H7 (cell line): ENCODE measurements around the gene LRRC71. TPM values are rescaled to one million over a fixed set of nuclear protein-coding genes. Genes with fewer than 3 reads are reported as not detected.

Experiments used
- DNase-seq: peaks from one replicate; pipeline ENCODE4 v3.0.0; 2012
- H3K27me3 ChIP-seq: 2 replicates; pipeline ENCODE4 v1.6.0; 2011; ENCODE audit warnings: mild to moderate bottlenecking, low read length; ENCODE audit not compliant: control insufficient read depth, insufficient read depth
- H3K36me3 ChIP-seq: replicated peaks from 2 replicates; pipeline ENCODE4 v1.5.1; 2011; ENCODE audit warnings: low read length; ENCODE audit not compliant: control insufficient read depth, insufficient read depth
- H3K4me3 ChIP-seq: 2 replicates; pipeline ENCODE4 v1.5.1; 2011; ENCODE audit warnings: low read depth, mild to moderate bottlenecking, control low read depth, low read length, moderate library complexity; ENCODE audit not compliant: insufficient read depth
- total RNA-seq: library from RNA; depleted of rRNA; stranded (reverse); fragments of >200 nt; shearing (Covaris generic); gene quantifications from 2 replicates; pipeline ENCODE4 v1.2.3, GENCODE V29; 2014

LRRC71 gene
- total RNA-seq, 1 experiment from 2014 or later: not detected

DNA sequence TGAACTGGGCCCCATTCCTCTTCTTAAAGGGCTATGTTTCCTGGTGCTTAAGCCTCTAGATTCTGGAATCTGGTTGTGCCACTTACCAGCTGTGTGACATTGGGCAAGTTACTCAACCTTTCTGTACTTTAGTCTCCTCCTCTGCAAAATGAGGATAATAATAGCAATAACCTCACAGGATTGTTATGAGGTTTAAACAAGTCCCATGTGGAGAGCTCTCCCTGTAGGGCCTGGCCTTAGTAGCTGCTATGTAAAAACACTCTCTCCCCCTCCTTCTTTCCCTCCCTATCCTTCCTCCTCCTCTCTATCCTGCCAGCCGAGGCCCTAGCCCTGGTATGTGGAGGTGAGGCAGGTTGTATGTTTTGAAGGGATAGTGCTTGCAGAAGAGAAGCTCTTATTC, 35.1 kb upstream of the LRRC71 start:
- H3K36me3 ChIP-seq: no peaks in the 10 kb centered on the region
- no peak for DNase-seq
- H3K27me3 ChIP-seq: peaks cover 24% of the 10 kb centered on the region
- H3K4me3 ChIP-seq: no peak overlapping the region

GRCh38 chr1:156885880-156886355, 34.5 kb upstream of the LRRC71 start:
- peaks cover 24% of the 10 kb centered on the region for H3K27me3 ChIP-seq
- no peak for DNase-seq
- H3K36me3 ChIP-seq: no peaks in the 10 kb centered on the region
- H3K4me3 ChIP-seq: no peak overlapping the region

- peak; percentile 62 for DNase-seq
- no peak overlapping the region for H3K4me3 ChIP-seq
- peaks cover 31% of the 10 kb centered on the region for H3K27me3 ChIP-seq
- H3K36me3 ChIP-seq: no peaks in the 10 kb centered on the region
Observed at GRCh38 chr1:156886583-156887281, 33.7 kb upstream of the LRRC71 start.

GRCh38 chr1:156887317-156887716, 33.1 kb upstream of the LRRC71 start:
- Histone ChIP-seq H3K27me3 (peaks cover 35% of the 10 kb centered on the region), H3K4me3 (peak overlapping the region; percentile 4; the same call in 1 of the 2 replicates), H3K36me3 (no peaks in the 10 kb centered on the region)
- peak; percentile 68 for DNase-seq

DNA sequence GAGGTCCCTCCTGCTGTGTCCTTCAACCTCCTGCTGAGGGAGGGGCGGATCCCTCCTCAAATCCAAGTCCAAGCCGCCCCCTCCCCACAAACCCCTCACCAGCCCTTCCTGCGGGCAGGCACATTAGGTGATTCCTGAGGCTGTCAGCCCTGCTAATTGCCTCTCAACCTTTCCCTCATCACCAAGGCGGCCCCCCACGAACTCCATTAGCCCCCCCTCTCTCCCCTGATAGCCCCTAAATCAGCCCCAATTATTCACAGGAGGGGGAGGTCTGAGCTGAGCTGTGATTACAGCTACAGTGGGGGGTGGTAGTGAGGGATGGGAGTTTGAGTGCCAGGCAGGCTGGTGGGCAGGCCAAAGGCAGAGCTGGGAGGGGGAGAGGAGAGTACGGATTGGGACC, 32.7 kb upstream of the LRRC71 start:
- Histone ChIP-seq H3K27me3 (peaks cover 39% of the 10 kb centered on the region), H3K4me3 (no peak overlapping the region), H3K36me3 (no peaks in the 10 kb centered on the region)
- DNase-seq: no peak

- Histone ChIP-seq H3K36me3 (no peaks in the 10 kb centered on the region), H3K27me3 (peaks cover 50% of the 10 kb centered on the region), H3K4me3 (no peak overlapping the region)
- peak; percentile 91 for DNase-seq
Observed at GRCh38 chr1:156889802-156890580, 30.4 kb upstream of the LRRC71 start.

DNA sequence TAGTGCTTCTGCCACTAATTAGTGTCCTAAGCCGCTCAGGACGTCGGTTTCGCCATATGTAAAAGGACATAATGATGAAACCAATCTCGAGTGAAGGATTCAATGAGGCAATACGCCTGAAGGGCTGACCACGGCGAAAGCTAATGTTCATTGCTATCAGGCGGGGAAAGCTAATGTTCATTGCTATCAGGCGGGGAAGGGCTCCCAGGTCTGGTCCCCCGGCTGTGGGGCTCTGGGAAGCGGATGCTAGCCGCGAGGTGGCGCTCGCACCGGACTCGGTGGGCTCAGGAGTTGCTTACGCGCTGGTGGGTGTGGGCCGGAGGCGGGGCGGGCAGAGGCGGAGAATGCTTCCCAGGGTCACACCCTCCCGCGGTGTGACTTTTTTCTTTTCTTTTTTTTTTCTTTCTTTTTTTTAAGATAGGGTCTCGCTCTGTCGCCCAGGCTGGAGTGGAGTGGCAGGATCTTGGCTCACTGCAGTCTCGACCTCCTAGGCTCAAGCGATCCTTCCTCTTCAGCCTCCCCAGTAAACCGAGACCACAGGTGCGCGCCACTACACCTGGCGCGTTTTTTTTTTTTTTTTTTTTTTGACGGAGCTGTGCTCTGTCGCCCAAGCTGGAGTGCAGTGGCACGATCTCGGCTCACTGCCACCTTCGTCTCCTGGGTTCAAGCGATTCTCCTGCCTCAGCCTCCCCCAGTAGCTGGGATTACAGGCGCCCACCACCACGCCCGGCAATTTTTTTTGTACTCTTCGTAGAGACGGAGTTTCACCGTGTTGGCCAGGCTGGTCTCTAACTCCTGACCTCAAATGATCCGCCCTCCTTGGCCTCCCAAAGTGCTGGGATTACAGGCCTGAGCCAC, 28.0 kb upstream of the LRRC71 start:
- peaks cover 39% of the 10 kb centered on the region for H3K27me3 ChIP-seq

GRCh38 chr1:156893048-156893953, 27.1 kb upstream of the LRRC71 start, which contains the start of gene PEAR1:
TSS of gene PEAR1 (plus strand) at chr1:156893718. CDS start at chr1:156903927, 10,209 bp downstream.
- Histone ChIP-seq H3K27me3 (peaks cover 37% of the 10 kb centered on the region), H3K36me3 (no peaks in the 10 kb centered on the region), H3K4me3 (peak within 1 kb of the TSS; percentile 46)
- DNase-seq: peak; percentile 92

More for the DNA sequence above, 28.0 kb upstream of the LRRC71 start:
- no peaks in the 10 kb centered on the region for H3K36me3 ChIP-seq
- peak; percentile 97 for DNase-seq
- H3K4me3 ChIP-seq: peak overlapping the region; percentile 46

DNA sequence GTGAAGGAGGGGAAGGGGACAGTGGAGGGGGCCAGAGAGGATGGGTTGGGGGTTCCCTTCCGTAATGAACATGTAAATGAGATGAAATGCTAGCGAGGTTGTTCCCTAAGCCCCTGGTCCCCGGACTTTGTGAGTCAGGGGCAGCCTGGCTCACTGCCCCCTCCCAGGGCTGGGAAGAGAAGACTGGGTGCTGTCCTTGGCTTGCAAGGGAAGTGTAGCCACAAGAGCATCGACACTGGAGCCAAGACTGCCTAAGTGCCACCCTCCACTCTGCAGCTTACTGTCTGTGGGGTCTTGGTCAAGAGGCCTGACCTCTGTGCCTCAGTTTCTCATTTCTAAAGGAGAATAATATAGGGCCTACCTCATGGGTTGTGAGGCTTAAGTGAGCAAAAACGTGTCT, 26.4 kb upstream of the LRRC71 start:
- Histone ChIP-seq H3K36me3 (no peaks in the 10 kb centered on the region), H3K4me3 (peak overlapping the region; percentile 46), H3K27me3 (peaks cover 36% of the 10 kb centered on the region)
- no peak for DNase-seq

GRCh38 chr1:156894711-156895454, 25.5 kb upstream of the LRRC71 start:
- Histone ChIP-seq H3K36me3 (no peaks in the 10 kb centered on the region), H3K27me3 (peaks cover 36% of the 10 kb centered on the region), H3K4me3 (no peak overlapping the region)
- no peak for DNase-seq

DNA sequence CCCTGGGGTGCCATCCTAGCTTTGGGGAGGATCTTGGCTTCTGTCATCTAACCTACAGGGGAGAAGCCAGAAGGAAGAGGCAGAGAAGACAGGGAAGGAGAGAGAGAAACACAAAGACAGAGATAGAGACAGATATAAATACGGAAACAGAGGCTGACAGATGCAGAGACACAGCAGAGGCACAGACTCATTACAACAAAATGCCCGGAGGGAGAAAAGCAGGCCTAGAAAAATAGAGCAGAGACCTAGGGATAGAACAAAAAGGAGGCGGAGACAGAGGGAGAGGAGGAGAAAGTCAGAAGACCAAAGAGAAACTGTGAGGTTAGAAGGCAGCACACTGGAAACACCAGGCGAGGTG, 25.0 kb upstream of the LRRC71 start:
- DNase-seq: no peak
- Histone ChIP-seq H3K36me3 (no peaks in the 10 kb centered on the region), H3K4me3 (no peak overlapping the region), H3K27me3 (peaks cover 36% of the 10 kb centered on the region)

GRCh38 chr1:156895927-156896326, 24.5 kb upstream of the LRRC71 start:
- Histone ChIP-seq H3K27me3 (peaks cover 36% of the 10 kb centered on the region), H3K36me3 (no peaks in the 10 kb centered on the region), H3K4me3 (no peak overlapping the region)
- no peak for DNase-seq

DNA sequence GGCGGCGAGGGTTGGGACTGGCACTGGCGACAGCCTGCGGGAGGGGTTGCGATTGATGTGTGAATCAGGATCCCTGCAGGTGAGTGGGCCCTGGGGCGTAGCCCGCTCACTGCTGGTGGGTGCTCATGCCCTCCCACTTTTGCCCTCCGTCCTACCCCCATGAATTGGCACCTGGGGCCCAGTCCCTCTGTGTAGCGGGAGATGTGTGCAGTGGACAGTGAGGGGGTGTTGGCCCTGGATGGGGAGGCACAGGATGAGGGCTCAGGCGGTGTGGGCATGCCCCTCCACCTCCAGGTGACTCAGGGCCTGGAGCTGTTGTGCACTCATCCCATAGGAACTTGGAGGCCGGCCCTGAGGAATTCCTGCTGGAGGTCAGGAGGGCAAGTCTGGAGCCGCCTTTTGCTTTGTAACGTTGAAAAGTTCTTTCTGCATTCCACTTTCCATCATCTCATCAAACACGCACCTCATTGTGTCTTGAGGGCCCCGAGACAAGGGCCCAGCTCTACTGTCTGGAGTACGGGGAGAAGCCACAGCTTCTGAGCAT, 23.9 kb upstream of the LRRC71 start:
- H3K36me3 ChIP-seq: no peaks in the 10 kb centered on the region
- H3K4me3 ChIP-seq: no peak overlapping the region
- peaks cover 30% of the 10 kb centered on the region for H3K27me3 ChIP-seq
- DNase-seq: peak; percentile 72
